Renal pelvis (tissue), 12 donors: ENCODE measurements around the gene FER. TPM values are rescaled to one million over a fixed set of nuclear protein-coding genes. Genes with fewer than 3 reads are reported as not detected.
"Not testable (repeated sequence)": the region's sequence is repeated elsewhere in the genome, so short reads cannot be mapped to it uniquely, and the experiment has no call there.

Experiments
- DNase-seq: peaks from one replicate; pipeline ENCODE4 v3.0.0-alpha.2; 2013
- long read RNA-seq, 16 experiments: transcript quantifications; one replicate each; lab custom pipeline, GENCODE V29; 2026
- polyA plus RNA-seq, 3 donors: library from polyadenylated mRNA; unstranded; fragments of 120-200 nt; gene quantifications; one replicate each; pipeline ENCODE4 v1.2.1, GENCODE V29; 2013; ENCODE audit not compliant: insufficient read length in 3 of 3

FER gene
- polyA plus RNA-seq = 10 to 100 TPM; 14.9 to 19.3 (median 17.3) TPM
- long read RNA-seq, donor 1 = 0 reads
- long read RNA-seq, donor 2 = 0 reads
- long read RNA-seq, donor 3 = 0 reads
- long read RNA-seq, donor 4 = 0 reads
- long read RNA-seq, donor 5 = 0 reads
- long read RNA-seq, donor 6 = 0 reads
- long read RNA-seq, donor 7 = 0 reads
- long read RNA-seq, donor 8 = 0 reads
- long read RNA-seq, donor 9 = 0 reads
- long read RNA-seq, donor 10 = 0 reads
- long read RNA-seq, donor 11, full-length matches to known transcripts = 1 of 1 reads
- long read RNA-seq, donor 11, partial matches to known transcripts = 0 of 1 reads
- long read RNA-seq, donor 11, other reads (novel, unspliced or antisense) = 0 of 1 reads
- long read RNA-seq, donor 12 = 0 reads
- long read RNA-seq, donor 13 = 0 reads
- long read RNA-seq, donor 14 = 0 reads
- long read RNA-seq, donor 15 = 0 reads
- long read RNA-seq, donor 16, partial matches to known transcripts = 0 of 1 reads
- long read RNA-seq, donor 16, other reads (novel, unspliced or antisense) = 0 of 1 reads

GRCh38 chr5:108747774-108748400 lies at the start of gene FER:
Gene FER, plus strand, starts transcription at chr5:108747897. Its CDS starts 50,286 bp downstream, at chr5:108798183.
- DNase-seq = peak; percentile 56

GRCh38 chr5:108700388-108700787 lies 47.3 kb upstream of the FER start:
- DNase-seq = not testable (repeated sequence)

GRCh38 chr5:108700930-108701329 lies 46.8 kb upstream of the FER start:
- DNase-seq = peak; percentile 53

DNA sequence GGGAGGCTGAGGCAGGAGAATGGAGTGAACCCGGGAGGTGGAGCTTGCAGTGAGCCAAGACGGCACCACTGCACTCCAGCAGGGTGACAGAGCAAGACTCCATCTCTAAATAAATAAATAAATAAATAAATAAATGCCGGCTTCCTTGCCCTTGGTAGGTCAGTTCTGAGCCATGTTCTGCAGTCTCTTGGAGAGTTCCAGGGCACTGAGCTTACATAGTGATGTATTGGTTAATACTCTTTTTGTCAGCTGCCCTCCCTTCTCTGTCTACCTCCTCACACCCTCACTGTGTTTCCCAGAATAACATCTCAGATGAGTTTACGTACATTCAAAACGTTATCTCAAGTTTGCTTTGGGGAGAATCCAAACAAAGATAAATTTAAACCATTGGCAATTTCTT lies 45.2 kb upstream of the FER start:
- no peak for DNase-seq

DNA sequence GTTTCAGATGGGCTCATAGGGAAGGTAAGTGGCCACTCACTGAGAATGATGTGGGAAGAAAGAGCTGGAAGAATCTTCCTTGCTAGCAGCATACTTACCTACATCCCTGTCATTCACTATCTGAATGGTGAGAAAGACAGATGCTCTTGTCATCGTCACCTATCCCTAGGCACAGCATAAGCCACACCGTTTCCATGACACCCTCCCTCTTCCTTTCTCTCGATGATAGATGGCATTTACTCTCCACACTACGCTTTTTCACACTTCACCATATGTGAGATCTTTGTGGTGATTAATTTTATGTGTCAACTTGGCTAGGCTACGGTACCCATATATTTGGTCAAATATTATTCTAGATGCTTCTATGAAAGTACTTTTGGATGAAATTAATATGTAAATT lies 44.4 kb upstream of the FER start:
- DNase-seq = no peak

- no peak for DNase-seq
These were observed 40.6 kb upstream of the FER start for GRCh38 chr5:108707141-108707540.

GRCh38 chr5:108711898-108712297 lies 35.8 kb upstream of the FER start:
- DNase-seq = no peak

- DNase-seq = no peak
These were observed 32.3 kb upstream of the FER start for GRCh38 chr5:108715408-108715807.

- DNase-seq = no peak
These were observed 27.3 kb upstream of the FER start for GRCh38 chr5:108720391-108720790.

GRCh38 chr5:108726446-108727235 lies 21.1 kb upstream of the FER start:
- no peak for DNase-seq

- peak; percentile 40 for DNase-seq
These were observed 20.5 kb upstream of the FER start for GRCh38 chr5:108727236-108727650.

- peak; percentile 92 for DNase-seq
These were observed 19.8 kb upstream of the FER start for GRCh38 chr5:108727651-108728565.

DNA sequence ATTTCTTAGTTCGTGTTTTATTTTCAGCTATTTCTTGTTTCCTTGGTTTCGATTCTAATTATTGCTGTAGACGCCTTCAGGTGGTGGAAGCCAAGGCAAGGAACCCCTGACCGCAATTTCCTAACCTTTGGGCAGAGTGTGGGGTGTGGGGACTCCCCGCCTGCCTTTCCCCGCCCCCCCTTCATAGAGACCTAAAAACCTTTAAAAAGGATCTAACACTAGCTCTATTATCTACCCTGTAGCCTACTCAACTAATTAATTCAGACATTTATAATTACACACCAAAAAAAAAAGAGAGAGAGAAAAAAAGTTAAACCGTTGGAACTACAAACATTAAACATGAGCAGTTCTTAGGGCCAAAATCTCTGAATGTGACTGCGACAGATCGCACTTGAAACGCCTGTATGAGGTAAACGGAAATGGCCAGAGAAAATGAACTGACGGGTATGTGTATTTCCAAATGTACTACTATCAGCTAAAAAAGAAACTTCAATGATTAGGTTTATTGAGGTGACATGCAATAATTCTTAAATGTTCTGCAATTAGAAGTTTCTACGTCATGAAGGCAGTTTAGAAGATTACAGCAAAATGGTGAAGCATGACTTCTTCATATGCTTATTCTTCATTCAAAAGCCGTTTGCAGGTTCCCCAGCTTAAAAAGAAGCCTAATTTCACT lies 19.0 kb upstream of the FER start:
- no peak for DNase-seq

GRCh38 chr5:108729242-108729615 lies 18.5 kb upstream of the FER start:
- DNase-seq = no peak

- no peak for DNase-seq
These were observed 16.9 kb upstream of the FER start for GRCh38 chr5:108730617-108731340.

GRCh38 chr5:108735790-108736189 lies 11.9 kb upstream of the FER start:
- DNase-seq = no peak

GRCh38 chr5:108736855-108737254 lies 10.8 kb upstream of the FER start:
- DNase-seq = no peak

DNA sequence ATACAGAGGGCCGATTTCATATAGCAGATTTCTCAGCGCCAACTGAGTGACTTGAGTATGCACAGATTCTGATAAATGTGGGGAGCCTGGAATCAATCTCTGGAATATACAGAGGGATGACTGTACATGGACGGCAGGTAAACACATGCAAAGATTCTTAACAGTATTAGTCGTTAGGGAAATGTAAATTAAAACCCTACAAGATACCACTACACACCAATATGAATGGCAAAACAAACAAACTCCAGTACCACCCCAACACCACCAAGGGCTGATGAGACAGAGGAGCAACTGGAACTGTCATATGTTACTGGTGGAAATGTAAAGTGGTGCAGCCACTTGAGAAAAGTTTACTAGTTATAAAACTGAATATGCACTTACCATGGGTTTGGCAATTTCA lies 8.3 kb upstream of the FER start:
- DNase-seq = no peak

DNA sequence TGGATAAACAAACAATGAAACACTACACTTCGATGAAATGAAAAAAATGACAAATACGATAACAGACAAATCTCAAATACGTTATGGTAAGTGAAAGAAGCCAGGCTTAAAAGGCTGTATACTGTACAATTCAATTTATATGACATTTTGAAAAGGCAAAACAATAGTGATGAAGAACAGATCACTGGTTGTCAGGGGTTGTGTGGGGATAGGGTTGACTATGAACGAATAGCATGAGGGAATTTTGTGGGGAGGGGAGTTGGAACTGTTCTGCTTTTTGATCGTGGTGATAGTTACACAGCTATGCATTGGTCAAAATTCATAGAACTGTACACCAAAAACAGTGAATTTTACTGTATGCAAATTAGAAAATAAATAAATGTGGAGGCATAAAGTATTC lies 7.8 kb upstream of the FER start:
- DNase-seq = no peak

- no peak for DNase-seq
These were observed 4.4 kb upstream of the FER start for GRCh38 chr5:108743319-108743718.
